HL-60 (cell line): ENCODE data around the gene ROPN1.

Source experiments
- DNase-seq, 2 experiments: peaks; one replicate each; pipeline ENCODE4 v3.0.0-alpha.2; 2010 to 2020; ENCODE audit warnings: low read depth in 1 of 2, low spot score in 1 of 2
- H3K27ac ChIP-seq: fragments of 250-450 bp; sonication (Bioruptor Pico); replicated peaks from 2 replicates; pipeline ENCODE4 v1.5.1; 2020; ENCODE audit warnings: mild to moderate bottlenecking, moderate library complexity
- H3K27me3 ChIP-seq: fragments of 250-450 bp; sonication (Bioruptor Pico); 2 replicates; pipeline ENCODE4 v1.5.1; 2021; ENCODE audit warnings: mild to moderate bottlenecking, moderate library complexity; ENCODE audit not compliant: insufficient read depth, poor library complexity, severe bottlenecking
- H3K4me3 ChIP-seq: replicated peaks from 2 replicates; pipeline ENCODE4 v1.5.1; 2011; ENCODE audit warnings: mild to moderate bottlenecking, control low read depth, low read length; ENCODE audit not compliant: insufficient read depth
- CTCF ChIP-seq: IDR thresholded peaks from one replicate; pipeline ENCODE4 v1.5.1; 2011; ENCODE audit warnings: low read length, control low read depth, inconsistent platforms; ENCODE audit not compliant: insufficient read depth
- GABPA ChIP-seq: IDR thresholded peaks from 2 replicates; pipeline ENCODE4 v1.6.1; 2012; ENCODE audit warnings: low read depth
- POLR2AphosphoS5 ChIP-seq: IDR thresholded peaks from 2 replicates; pipeline ENCODE4 v1.6.1; 2012; ENCODE audit warnings: low read depth
- REST ChIP-seq: IDR thresholded peaks from 2 replicates; pipeline ENCODE4 v1.6.1; 2012; ENCODE audit warnings: low read depth; ENCODE audit not compliant: insufficient replicate concordance
- SPI1 ChIP-seq: IDR thresholded peaks from 2 replicates; pipeline ENCODE4 v1.6.1; 2012; ENCODE audit warnings: low read depth, mild to moderate bottlenecking, borderline replicate concordance

The ROPN1 gene

DNA sequence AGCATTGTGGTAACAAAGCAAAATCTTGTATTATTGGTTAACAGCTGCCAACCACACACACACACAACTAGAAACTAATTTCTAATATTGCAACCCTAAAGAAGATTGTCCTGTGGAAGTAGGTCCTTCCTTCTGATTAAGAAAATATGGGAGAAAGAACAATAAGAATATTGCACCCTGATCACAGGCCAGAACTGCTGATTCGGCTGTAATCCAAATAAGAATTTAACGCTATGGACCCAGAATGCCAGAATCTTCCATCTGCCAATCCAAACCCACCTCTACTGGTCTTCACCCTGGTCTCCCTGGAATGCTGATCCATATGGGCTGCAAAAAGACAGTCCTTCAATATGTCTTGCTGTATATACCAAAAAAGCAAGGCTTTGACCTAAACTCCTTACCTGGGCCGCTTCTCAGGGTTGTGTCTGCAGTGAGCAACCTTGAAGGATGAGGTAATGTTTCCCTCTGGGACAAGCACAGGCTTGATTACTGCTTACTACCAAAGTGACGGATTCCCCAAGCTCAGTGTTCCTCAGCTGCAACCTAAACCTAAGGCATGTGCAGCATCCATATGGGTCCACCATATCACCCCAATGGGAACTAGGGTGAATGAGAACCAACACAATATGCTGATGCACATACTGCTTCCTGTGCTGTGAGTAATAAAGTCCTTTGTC, 38.9 kb downstream of the ROPN1 start:
- no peak overlapping the region for H3K4me3 ChIP-seq
- DNase-seq, result no peak
- no peak for TF ChIP-seq SPI1
- TF ChIP-seq CTCF, result no peak
- no peak for TF ChIP-seq REST
- TF ChIP-seq POLR2AphosphoS5, result no peak

DNA sequence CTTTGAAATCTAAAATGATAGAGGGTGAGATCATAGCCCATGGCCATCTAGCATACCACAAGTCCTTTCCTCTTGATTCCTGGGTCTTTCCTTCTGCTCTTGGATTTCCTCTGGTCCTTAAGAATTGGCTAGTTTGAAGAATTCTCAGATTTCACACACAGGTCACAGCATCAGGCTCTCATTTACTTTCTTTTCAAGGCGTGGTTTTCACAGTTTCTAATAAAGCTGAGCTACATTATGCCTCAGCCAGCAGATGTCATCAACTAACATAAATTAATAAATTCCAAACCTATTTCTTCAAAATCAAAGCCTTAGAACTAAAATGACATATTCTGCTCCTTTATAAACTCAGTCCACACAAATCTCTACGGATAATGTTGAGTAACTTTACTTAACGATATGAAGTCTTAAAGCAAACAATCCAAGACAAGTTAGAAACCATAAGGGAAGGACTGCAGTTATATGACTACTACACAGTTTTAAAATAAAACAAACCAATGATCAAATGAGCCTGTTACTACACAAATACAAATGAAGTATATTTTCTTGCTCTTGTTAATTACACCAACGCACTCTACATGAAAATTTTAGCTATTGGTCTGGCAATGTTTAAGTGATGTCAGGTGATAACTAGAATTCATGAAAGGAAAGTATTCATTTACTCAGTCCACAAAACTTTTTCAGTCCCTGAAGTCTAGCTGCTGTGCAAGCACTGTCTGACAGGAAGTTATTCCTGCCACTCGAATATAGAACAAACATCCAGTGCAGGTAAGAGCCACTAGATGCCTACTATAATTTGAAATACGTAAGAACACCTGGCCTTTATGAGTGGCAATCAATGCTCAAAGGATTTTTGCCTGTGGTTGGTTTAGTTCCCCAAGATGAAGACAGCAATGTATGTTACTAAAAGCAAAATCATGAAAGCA, 40.1 kb downstream of the ROPN1 start:
- H3K4me3 ChIP-seq, result no peak overlapping the region
- no peak overlapping the region for H3K27ac ChIP-seq
- no peaks in the 10 kb centered on the region for H3K27me3 ChIP-seq
- TF ChIP-seq SPI1 (no peak), CTCF (no peak), POLR2AphosphoS5 (no peak)
- no peak for DNase-seq

More for the DNA sequence above, 38.9 kb downstream of the ROPN1 start:
- H3K27me3 ChIP-seq, result no peaks in the 10 kb centered on the region
- no peak overlapping the region for H3K27ac ChIP-seq

GRCh38 chr3:123949641-123950040, 42.3 kb downstream of the ROPN1 start:
- DNase-seq, result no peak
- H3K27ac ChIP-seq, result no peak overlapping the region
- TF ChIP-seq POLR2AphosphoS5 (no peak), CTCF (no peak), GABPA (no peak), SPI1 (no peak), REST (no peak)
- H3K4me3 ChIP-seq, result no peak overlapping the region
- H3K27me3 ChIP-seq, result no peaks in the 10 kb centered on the region
